Endodermal cell (in vitro differentiated cells): ENCODE results near the gene NLGN1. TPM values are rescaled to one million over a fixed set of nuclear protein-coding genes. Genes with fewer than 3 reads are reported as not detected.

Source experiments
- DNase-seq: peaks from one replicate; pipeline ENCODE4 v3.0.0-alpha.2; 2017
- H3K27ac ChIP-seq: 2 replicates; pipeline ENCODE4 v1.5.1; 2013; ENCODE audit warnings: mild to moderate bottlenecking, low read depth, low read length, moderate library complexity
- H3K27me3 ChIP-seq: 2 replicates; pipeline ENCODE4 v1.6.1; 2013; ENCODE audit warnings: mild to moderate bottlenecking, low read length, moderate library complexity; ENCODE audit not compliant: insufficient read depth, control insufficient read depth, poor library complexity, severe bottlenecking
- H3K36me3 ChIP-seq: 2 replicates; pipeline ENCODE4 v1.7.0; 2013; ENCODE audit warnings: mild to moderate bottlenecking, low read length, moderate library complexity; ENCODE audit not compliant: control insufficient read depth, insufficient read depth
- H3K4me1 ChIP-seq: one replicate; pipeline ENCODE4 v1.7.0; 2013; ENCODE audit warnings: low read length; ENCODE audit not compliant: control insufficient read depth, insufficient read depth
- H3K4me3 ChIP-seq: 2 replicates; pipeline ENCODE4 v1.5.1; 2013; ENCODE audit warnings: mild to moderate bottlenecking, low read length, moderate library complexity
- H3K9ac ChIP-seq: 2 replicates; pipeline ENCODE4 v1.6.1; 2013; ENCODE audit warnings: mild to moderate bottlenecking, low read length, moderate library complexity; ENCODE audit not compliant: poor library complexity, severe bottlenecking; ENCODE audit errors: extremely low read depth
- H3K9me3 ChIP-seq: 2 replicates; pipeline ENCODE4 v1.6.1; 2013; ENCODE audit warnings: mild to moderate bottlenecking, low read length, moderate library complexity; ENCODE audit not compliant: control insufficient read depth
- H3K27ac Mint-ChIP-seq: 2 replicates; pipeline ENCODE4 v1.8.0; 2020; ENCODE audit warnings: mixed read lengths
- H3K27me3 Mint-ChIP-seq: 2 replicates; pipeline ENCODE4 v1.8.0; 2021; ENCODE audit warnings: mild to moderate bottlenecking, mixed read lengths; ENCODE audit not compliant: insufficient read depth
- H3K36me3 Mint-ChIP-seq: 2 replicates; pipeline ENCODE4 v1.8.0; 2020; ENCODE audit warnings: low read depth, mixed read lengths
- H3K4me1 Mint-ChIP-seq: 2 replicates; pipeline ENCODE4 v1.8.0; 2020; ENCODE audit warnings: mixed read lengths
- H3K4me3 Mint-ChIP-seq: 2 replicates; pipeline ENCODE4 v1.8.0; 2020; ENCODE audit warnings: mild to moderate bottlenecking, moderate library complexity, mixed read lengths
- H3K9me3 Mint-ChIP-seq: 2 replicates; pipeline ENCODE4 v1.8.0; 2020; ENCODE audit warnings: mild to moderate bottlenecking, mixed read lengths
- WGBS, 2 experiments: methylation state at CpG; one replicate each; pipeline versions ENCODE4 v1.1.5 to v1.1.7; 2013; ENCODE audit warnings: missing lambda C conversion rate in 2 of 2, mixed read lengths in 1 of 2; ENCODE audit not compliant: insufficient coverage in 1 of 2, insufficient read length in 1 of 2; 5-methylcytosine and 5-hydroxymethylcytosine counted together
- total RNA-seq, 2 donors: library from RNA; stranded (reverse); fragmentation: NEBNext Ultra II Directional in 1 of 2; extraction: Animal tissue kit (Norgen Biotek cat#: 25700) in 1 of 2; gene quantifications; 2 replicates in 1 of 2; 3 replicates in 1 of 2; pipeline ENCODE4 v1.2.1, GENCODE V29; 2021
- TF ChIP-seq, protein P1 (sequence below): fragments of 200-600 bp; sonication (generic); conservative IDR thresholded peaks from 2 replicates; pipeline ENCODE4 v1.5.0; 2021; ENCODE audit warnings: antibody characterized with exemption, mild to moderate bottlenecking

The NLGN1 gene
- total RNA-seq, 2 donors from 2014 or later, result 3.4 to 14.3 TPM

GRCh38 chr3:174280186-174280585, 882.6 kb downstream of the NLGN1 start:
- WGBS, 2 experiments, result 91% methylated on average over 2 of the region's 3 CpGs; no CpG with 5 or more reads in 1 of the 2 experiments
- Histone ChIP-seq H3K27ac (no peak overlapping the region), H3K4me1 (no peaks in the 10 kb centered on the region), H3K4me3 (no peak overlapping the region), H3K9ac (no peak overlapping the region), H3K36me3 (no peaks in the 10 kb centered on the region), H3K9me3 (no peaks in the 10 kb centered on the region), H3K27me3 (no peaks in the 10 kb centered on the region)
- H3K9me3 Mint-ChIP-seq, result no peaks in the 10 kb centered on the region
- no peak overlapping the region for H3K4me3 Mint-ChIP-seq
- no peak overlapping the region for H3K27ac Mint-ChIP-seq
- H3K4me1 Mint-ChIP-seq, result peaks cover 10% of the 10 kb centered on the region
- no peak for DNase-seq
- H3K27me3 Mint-ChIP-seq, result no peaks in the 10 kb centered on the region
- H3K36me3 Mint-ChIP-seq, result peaks cover 7% of the 10 kb centered on the region
- TF ChIP-seq, protein P1, sequence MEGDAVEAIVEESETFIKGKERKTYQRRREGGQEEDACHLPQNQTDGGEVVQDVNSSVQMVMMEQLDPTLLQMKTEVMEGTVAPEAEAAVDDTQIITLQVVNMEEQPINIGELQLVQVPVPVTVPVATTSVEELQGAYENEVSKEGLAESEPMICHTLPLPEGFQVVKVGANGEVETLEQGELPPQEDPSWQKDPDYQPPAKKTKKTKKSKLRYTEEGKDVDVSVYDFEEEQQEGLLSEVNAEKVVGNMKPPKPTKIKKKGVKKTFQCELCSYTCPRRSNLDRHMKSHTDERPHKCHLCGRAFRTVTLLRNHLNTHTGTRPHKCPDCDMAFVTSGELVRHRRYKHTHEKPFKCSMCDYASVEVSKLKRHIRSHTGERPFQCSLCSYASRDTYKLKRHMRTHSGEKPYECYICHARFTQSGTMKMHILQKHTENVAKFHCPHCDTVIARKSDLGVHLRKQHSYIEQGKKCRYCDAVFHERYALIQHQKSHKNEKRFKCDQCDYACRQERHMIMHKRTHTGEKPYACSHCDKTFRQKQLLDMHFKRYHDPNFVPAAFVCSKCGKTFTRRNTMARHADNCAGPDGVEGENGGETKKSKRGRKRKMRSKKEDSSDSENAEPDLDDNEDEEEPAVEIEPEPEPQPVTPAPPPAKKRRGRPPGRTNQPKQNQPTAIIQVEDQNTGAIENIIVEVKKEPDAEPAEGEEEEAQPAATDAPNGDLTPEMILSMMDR, result no peak

DNA sequence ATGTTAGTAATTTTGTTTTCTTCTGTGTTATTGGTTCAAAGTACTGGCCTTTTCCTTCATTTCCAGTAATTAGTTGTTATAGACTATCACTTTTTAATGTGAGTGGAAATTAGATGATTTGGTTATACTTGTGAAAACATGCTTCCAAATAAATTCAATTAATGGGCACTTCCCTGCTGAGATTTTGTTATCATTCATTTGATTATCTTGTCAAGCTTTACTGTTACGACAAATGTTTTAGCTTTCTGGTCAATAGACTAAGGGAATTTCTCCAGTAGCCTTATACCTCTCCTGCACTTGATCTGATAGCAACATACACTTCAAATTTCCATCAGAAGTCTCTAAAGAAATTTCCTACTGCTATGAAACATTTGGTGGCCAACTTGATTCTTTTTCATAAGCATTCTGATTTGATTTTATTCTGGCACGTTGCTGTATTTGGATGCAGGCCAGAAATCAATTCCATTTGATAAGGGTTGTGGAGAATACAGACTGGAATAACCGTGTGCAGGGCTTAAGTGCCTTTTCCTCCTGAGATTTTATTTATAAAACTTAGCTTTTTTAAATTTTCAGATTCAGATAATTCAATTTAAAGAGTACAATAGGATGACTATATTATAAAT, 887.8 kb downstream of the NLGN1 start:
- Histone ChIP-seq H3K4me3 (no peak overlapping the region), H3K36me3 (no peaks in the 10 kb centered on the region), H3K4me1 (no peaks in the 10 kb centered on the region), H3K9ac (no peak overlapping the region), H3K9me3 (no peaks in the 10 kb centered on the region), H3K27ac (no peak overlapping the region), H3K27me3 (no peaks in the 10 kb centered on the region)
- Mint-ChIP-seq H3K4me1 (peaks cover 5% of the 10 kb centered on the region), H3K4me3 (no peak overlapping the region), H3K9me3 (no peaks in the 10 kb centered on the region), H3K36me3 (peaks cover 7% of the 10 kb centered on the region), H3K27ac (no peak overlapping the region), H3K27me3 (no peaks in the 10 kb centered on the region)
- TF ChIP-seq, protein P1, result no peak
- WGBS, 2 experiments, result 69 to 94% methylated on average over 2 to 3 of the region's 3 CpGs
- DNase-seq, result no peak

DNA sequence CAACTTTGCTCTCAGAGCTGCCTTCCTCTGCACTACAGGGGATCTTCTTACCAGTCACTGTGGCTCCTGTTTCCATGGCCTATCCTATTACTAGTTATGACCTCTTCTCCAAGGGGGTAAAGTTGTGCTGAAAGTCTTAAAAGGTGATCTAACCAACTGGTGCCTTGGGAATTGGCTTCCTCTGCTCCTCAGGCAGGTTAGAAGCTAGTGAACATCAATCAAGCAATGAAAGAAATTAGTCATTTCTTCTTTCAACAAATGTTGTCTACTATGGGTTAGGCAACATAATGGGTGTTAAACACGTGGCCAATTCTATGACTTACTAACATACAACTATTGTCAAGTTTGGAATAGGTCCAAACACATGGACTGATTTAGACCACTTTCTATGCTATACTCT, 890.2 kb downstream of the NLGN1 start:
- no peaks in the 10 kb centered on the region for H3K9me3 ChIP-seq
- whole genome bisulfite sequencing, 2 experiments, result 83 to 92% methylated on average over 1 of the region's 1 CpG

More for the DNA sequence above, 890.2 kb downstream of the NLGN1 start:
- H3K27ac ChIP-seq, result no peak overlapping the region
- H3K27me3 Mint-ChIP-seq, result no peaks in the 10 kb centered on the region
- H3K27ac Mint-ChIP-seq, result no peak overlapping the region
- H3K27me3 ChIP-seq, result no peaks in the 10 kb centered on the region
- H3K36me3 ChIP-seq, result no peaks in the 10 kb centered on the region
- no peak overlapping the region for H3K9ac ChIP-seq
- H3K4me1 ChIP-seq, result no peaks in the 10 kb centered on the region
- no peak overlapping the region for H3K4me3 ChIP-seq
- TF ChIP-seq, protein P1, result no peak
- DNase-seq, result no peak
- H3K4me1 Mint-ChIP-seq, result no peaks in the 10 kb centered on the region
- H3K4me3 Mint-ChIP-seq, result no peak overlapping the region
- no peaks in the 10 kb centered on the region for H3K36me3 Mint-ChIP-seq
- H3K9me3 Mint-ChIP-seq, result no peaks in the 10 kb centered on the region
